MCF 10A (cell line): ENCODE results near the gene PSEN2. TPM values are rescaled to one million over a fixed set of nuclear protein-coding genes. Genes with fewer than 3 reads are reported as not detected.

ENCODE experiments used
- BruUV-seq: library from RNA; stranded (reverse); fragments of 400-500 nt; replicated peaks from 2 replicates; lab custom pipeline; 2021; lab: Mats Ljungman, UMichigan
- CTCF ChIA-PET: fragments of 300-600 bp; sonication (Branson Sonifier 250); formaldehyde crosslinking; extraction: SDS; loops from one replicate; lab custom pipeline; 2021; ENCODE audit warnings: antibody characterized with exemption, inconsistent platforms; lab: Yijun Ruan, JAX
- POLR2A ChIA-PET: fragments of 300-600, 350-650 bp; sonication (Branson Sonifier 250); formaldehyde crosslinking; extraction: SDS; loops from one replicate; lab custom pipeline; 2020; ENCODE audit warnings: antibody characterized with exemption, inconsistent platforms; lab: Yijun Ruan, JAX
- DNase-seq: peaks from one replicate; pipeline ENCODE4 v3.0.0-alpha.2; 2018; ENCODE audit not compliant: unreplicated experiment
- H3K27ac Mint-ChIP-seq: one replicate; pipeline ENCODE4 v1.8.0; 2022; ENCODE audit warnings: mild to moderate bottlenecking, low read depth, mixed read lengths; ENCODE audit not compliant: unreplicated experiment
- H3K27me3 Mint-ChIP-seq: one replicate; pipeline ENCODE4 v1.8.0; 2022; ENCODE audit warnings: mixed read lengths; ENCODE audit not compliant: insufficient read depth, unreplicated experiment
- H3K36me3 Mint-ChIP-seq: one replicate; pipeline ENCODE4 v1.8.0; 2022; ENCODE audit warnings: mild to moderate bottlenecking, moderate library complexity, mixed read lengths; ENCODE audit not compliant: insufficient read depth, unreplicated experiment
- H3K4me1 Mint-ChIP-seq: one replicate; pipeline ENCODE4 v1.8.0; 2022; ENCODE audit warnings: mixed read lengths; ENCODE audit not compliant: insufficient read depth, unreplicated experiment
- H3K4me3 Mint-ChIP-seq: one replicate; pipeline ENCODE4 v1.8.0; 2022; ENCODE audit warnings: mild to moderate bottlenecking, moderate library complexity, mixed read lengths; ENCODE audit not compliant: unreplicated experiment
- H3K9me3 Mint-ChIP-seq: one replicate; pipeline ENCODE4 v1.8.0; 2022; ENCODE audit warnings: mixed read lengths; ENCODE audit not compliant: unreplicated experiment
- CTCF ChIP-seq: fragments of 200-600 bp; IDR thresholded peaks from one replicate; pipeline ENCODE4 v1.8.0; 2022; ENCODE audit warnings: antibody characterized with exemption, mild to moderate bottlenecking; ENCODE audit not compliant: unreplicated experiment
- intact Hi-C: fragments of 100-400 bp; cut with micrococcal nuclease; formaldehyde crosslinking; loops from 2 replicates; pipeline ENCODE4 v1.14.1; 2022
- total RNA-seq: library from RNA; stranded (reverse); gene quantifications from 2 replicates; pipeline ENCODE4 v1.2.3, GENCODE V29; 2022

Gene PSEN2
- total RNA-seq, 1 experiment from 2014 or later, result 31.3 TPM

GRCh38 chr1:226823643-226824042 lies 46.8 kb upstream of the PSEN2 start:
- no peak overlapping the region for H3K27ac Mint-ChIP-seq
- no peaks in the 10 kb centered on the region for H3K9me3 Mint-ChIP-seq
- H3K4me1 Mint-ChIP-seq, result peaks cover 16% of the 10 kb centered on the region
- intact Hi-C loops, result loop anchor here (10.0 kb wide), 1 partner anchor 491 kb away; the partner anchor contains the start of gene CDC42BPA
- no peak for TF ChIP-seq CTCF
- H3K36me3 Mint-ChIP-seq, result no peaks in the 10 kb centered on the region
- ChIA-PET POLR2A (interaction anchor here (0.6 to 2.1 kb wide), 7 partner anchors 9 to 210 kb away, joined by 3 to 7 read pairs (median 3); no protein-coding TSS in a partner anchor), CTCF (interaction anchor here (0.6 to 12.2 kb wide), 6 partner anchors 27 to 415 kb away, joined by 3 to 342 read pairs (median 4); partner anchors contain the start of gene STUM)
- no peak for DNase-seq
- H3K27me3 Mint-ChIP-seq, result no peaks in the 10 kb centered on the region
- H3K4me3 Mint-ChIP-seq, result no peak overlapping the region
- BruUV-seq, result no TSS peak

- Mint-ChIP-seq H3K27me3 (no peaks in the 10 kb centered on the region), H3K9me3 (no peaks in the 10 kb centered on the region), H3K4me1 (peaks cover 16% of the 10 kb centered on the region), H3K27ac (no peak overlapping the region), H3K36me3 (no peaks in the 10 kb centered on the region), H3K4me3 (no peak overlapping the region)
- ChIA-PET CTCF (interaction anchor here (0.9 to 12.2 kb wide), 10 partner anchors 9 to 400 kb away, joined by 3 to 342 read pairs (median 6); partner anchors contain the start of gene STUM), POLR2A (interaction anchor here (1.1 to 2.1 kb wide), 2 partner anchors 11 to 47 kb away, joined by 5 to 6 read pairs; no protein-coding TSS in a partner anchor)
- BruUV-seq, result no TSS peak
- DNase-seq, result no peak
- intact Hi-C loops, result loop anchor here (10.0 kb wide), 1 partner anchor 490 kb away; the partner anchor contains the start of gene CDC42BPA
- TF ChIP-seq CTCF, result no peak
Observed at GRCh38 chr1:226825037-226825745, 45.2 kb upstream of the PSEN2 start.

- Mint-ChIP-seq H3K4me1 (peaks cover 14% of the 10 kb centered on the region), H3K27ac (no peak overlapping the region), H3K36me3 (no peaks in the 10 kb centered on the region), H3K27me3 (no peaks in the 10 kb centered on the region), H3K9me3 (no peaks in the 10 kb centered on the region), H3K4me3 (no peak overlapping the region)
- intact Hi-C loops, result loop anchor here (10.0 kb wide), 1 partner anchor 489 kb away; the partner anchor contains the start of gene CDC42BPA
- CTCF ChIA-PET, result interaction anchor here (0.9 to 12.2 kb wide), 12 partner anchors 9 to 401 kb away, joined by 3 to 342 read pairs (median 4); partner anchors contain the start of gene STUM
- no peak for TF ChIP-seq CTCF
- POLR2A ChIA-PET, result interaction anchor here (0.6 to 1.7 kb wide), 2 partner anchors 47 to 277 kb away, joined by 4 read pairs; partner anchors contain the start of gene STUM
- no TSS peak for BruUV-seq
- no peak for DNase-seq
Observed at GRCh38 chr1:226825746-226826100, 44.7 kb upstream of the PSEN2 start.
